GM18858 (cell line): ENCODE results near the gene SYVN1.

Source experiments
- ATAC-seq: cut with Tn5 transposase; IDR thresholded peaks from one replicate; pipeline ENCODE4 v1.9.1; 2021; ENCODE audit not compliant: unreplicated experiment

SYVN1 gene

GRCh38 chr11:65112546-65113360 lies 21.6 kb downstream of the SYVN1 start:
- no peak for ATAC-seq

GRCh38 chr11:65111744-65112545 lies 22.4 kb downstream of the SYVN1 start, which contains the start of gene TM7SF2:
Gene TM7SF2, plus strand, starts transcription at chr11:65111872. Its CDS starts 144 bp downstream, at chr11:65112016.
- ATAC-seq, result peak; percentile 41

- no peak for ATAC-seq
Measured at GRCh38 chr11:65111159-65111743, 23.1 kb downstream of the SYVN1 start.

GRCh38 chr11:65110354-65110861 lies 23.9 kb downstream of the SYVN1 start:
- no peak for ATAC-seq

GRCh38 chr11:65109231-65110198 lies 24.8 kb downstream of the SYVN1 start:
- ATAC-seq, result no peak

GRCh38 chr11:65108469-65109123 lies 25.7 kb downstream of the SYVN1 start:
- no peak for ATAC-seq

- ATAC-seq, result no peak
Measured at GRCh38 chr11:65107751-65108468, 26.4 kb downstream of the SYVN1 start.

GRCh38 chr11:65107078-65107477 lies 27.2 kb downstream of the SYVN1 start:
- ATAC-seq, result no peak

- no peak for ATAC-seq
Measured at GRCh38 chr11:65104628-65105027, 29.7 kb downstream of the SYVN1 start.

GRCh38 chr11:65103476-65103875 lies 30.8 kb downstream of the SYVN1 start:
- no peak for ATAC-seq

- ATAC-seq, result no peak
Measured at GRCh38 chr11:65102142-65103095, 31.9 kb downstream of the SYVN1 start.

GRCh38 chr11:65100674-65101350 lies 33.5 kb downstream of the SYVN1 start:
- no peak for ATAC-seq

GRCh38 chr11:65096926-65097325 lies 37.4 kb downstream of the SYVN1 start:
- no peak for ATAC-seq

- ATAC-seq, result peak; percentile 71
Measured at GRCh38 chr11:65095974-65096806, 38.1 kb downstream of the SYVN1 start, which contains the start of gene VPS51. Gene VPS51, plus strand, starts transcription at chr11:65096214. Its CDS starts 37 bp downstream, at chr11:65096251.

- no peak for ATAC-seq
Measured at GRCh38 chr11:65095427-65095826, 38.9 kb downstream of the SYVN1 start.

GRCh38 chr11:65090628-65091027 lies 43.7 kb downstream of the SYVN1 start:
- no peak for ATAC-seq
